ENCODE measurements around the gene NKAPL.
A peak's percentile ranks its signal among the peaks of the same experiment; 100 is the strongest.

NKAPL gene

GRCh38 chr6:28277746-28278145, 18.6 kb downstream of the NKAPL start:
- H3K4me3 ChIP-seq (ENCODE audit: low read depth, low read length): no peak overlapping the region
- TF ChIP-seq MAX (IDR thresholded peaks at IDR 0.05; ENCODE audit: low read depth, low read length) (no peak), MYC (IDR thresholded peaks at IDR 0.05; ENCODE audit: low read depth, low read length) (no peak), CTCF (IDR thresholded peaks at IDR 0.05; ENCODE audit: low read depth, low read length) (no peak), POLR2A (IDR thresholded peaks at IDR 0.05; ENCODE audit: extremely low read depth, insufficient read length) (no peak)
- no peak for DNase-seq (ENCODE audit: low read depth)

- H3K4me3 ChIP-seq (ENCODE audit: low read depth, low read length): peak overlapping the region; percentile 82
- no peak for TF ChIP-seq CTCF (IDR thresholded peaks at IDR 0.05; ENCODE audit: low read depth, low read length)
- no peak for TF ChIP-seq MYC (IDR thresholded peaks at IDR 0.05; ENCODE audit: low read depth, low read length)
- no peak for TF ChIP-seq POLR2A (IDR thresholded peaks at IDR 0.05; ENCODE audit: extremely low read depth, insufficient read length)
- no peak for TF ChIP-seq MAX (IDR thresholded peaks at IDR 0.05; ENCODE audit: low read depth, low read length)
- DNase-seq (ENCODE audit: low read depth): no peak
Observed at GRCh38 chr6:28280595-28281287, 21.6 kb downstream of the NKAPL start.

GRCh38 chr6:28281288-28282064, 22.4 kb downstream of the NKAPL start, which contains the start of gene PGBD1:
Gene PGBD1 (plus strand): TSS chr6:28281572. CDS start chr6:28283814, 2,242 bp downstream.
- peak; percentile 90 for DNase-seq (ENCODE audit: low read depth)
- peak within 1 kb of the TSS; percentile 82 for H3K4me3 ChIP-seq (ENCODE audit: low read depth, low read length)
- TF ChIP-seq POLR2A (IDR thresholded peaks at IDR 0.05; ENCODE audit: extremely low read depth, insufficient read length) (peak; percentile 33), CTCF (IDR thresholded peaks at IDR 0.05; ENCODE audit: low read depth, low read length) (no peak)

- TF ChIP-seq MYC (IDR thresholded peaks at IDR 0.05; ENCODE audit: low read depth, low read length): no peak
- TF ChIP-seq CTCF (IDR thresholded peaks at IDR 0.05; ENCODE audit: low read depth, low read length): no peak
- no peak for TF ChIP-seq MAX (IDR thresholded peaks at IDR 0.05; ENCODE audit: low read depth, low read length)
- no peak for TF ChIP-seq POLR2A (IDR thresholded peaks at IDR 0.05; ENCODE audit: extremely low read depth, insufficient read length)
- H3K4me3 ChIP-seq (ENCODE audit: low read depth, low read length): peak overlapping the region; percentile 19
- peak; percentile 42 for DNase-seq (ENCODE audit: low read depth)
Observed at GRCh38 chr6:28282926-28283325, 23.8 kb downstream of the NKAPL start.

GRCh38 chr6:28291573-28291972, 32.5 kb downstream of the NKAPL start:
- no peak for DNase-seq (ENCODE audit: low read depth)
- H3K4me3 ChIP-seq (ENCODE audit: low read depth, low read length): no peak overlapping the region
- no peak for TF ChIP-seq MYC (IDR thresholded peaks at IDR 0.05; ENCODE audit: low read depth, low read length)
- TF ChIP-seq CTCF (IDR thresholded peaks at IDR 0.05; ENCODE audit: low read depth, low read length): no peak
- no peak for TF ChIP-seq POLR2A (IDR thresholded peaks at IDR 0.05; ENCODE audit: extremely low read depth, insufficient read length)
- no peak for TF ChIP-seq MAX (IDR thresholded peaks at IDR 0.05; ENCODE audit: low read depth, low read length)
